Hematopoietic multipotent progenitor cell treated with erythropoietin and hydrocortisone succinate and interleukin-3 and kit ligand, for 8 days (in vitro differentiated cells): ENCODE measurements around the gene OR2D3.
A peak's percentile ranks its signal among the peaks of the same experiment; 100 is the strongest.
"Not testable (repeated sequence)": the region's sequence is repeated elsewhere in the genome, so short reads cannot be mapped to it uniquely, and the experiment has no call there.

ENCODE experiments used
- DNase-seq: peaks from one replicate; pipeline ENCODE4 v3.0.0-alpha.2; 2015

Gene OR2D3

DNA sequence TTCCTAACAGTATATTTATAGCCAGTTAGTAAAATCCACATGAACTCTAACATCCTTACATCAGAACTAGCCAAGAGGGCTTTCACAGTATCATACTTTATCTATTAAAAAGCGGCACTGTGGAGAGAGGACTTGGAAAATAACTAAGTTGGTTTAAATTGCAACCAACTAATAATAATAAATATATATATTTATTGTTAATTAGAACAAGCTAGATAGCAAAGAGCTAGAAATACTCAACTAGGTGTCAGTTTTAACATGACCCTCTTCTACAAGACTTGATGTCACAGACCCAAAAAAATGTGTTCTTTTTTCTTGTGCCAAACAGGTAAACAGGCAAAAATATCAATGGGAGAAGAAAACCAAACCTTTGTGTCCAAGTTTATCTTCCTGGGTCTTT, at the start of gene OR2D3:
Gene OR2D3, plus strand, starts transcription at position 301 of the 400 bp plus-strand sequence. Its CDS starts 0 bp downstream, at position 301.
- DNase-seq, result no peak

- no peak for DNase-seq
These were observed 49.5 kb upstream of the OR2D3 start for GRCh38 chr11:6871278-6871677.

DNA sequence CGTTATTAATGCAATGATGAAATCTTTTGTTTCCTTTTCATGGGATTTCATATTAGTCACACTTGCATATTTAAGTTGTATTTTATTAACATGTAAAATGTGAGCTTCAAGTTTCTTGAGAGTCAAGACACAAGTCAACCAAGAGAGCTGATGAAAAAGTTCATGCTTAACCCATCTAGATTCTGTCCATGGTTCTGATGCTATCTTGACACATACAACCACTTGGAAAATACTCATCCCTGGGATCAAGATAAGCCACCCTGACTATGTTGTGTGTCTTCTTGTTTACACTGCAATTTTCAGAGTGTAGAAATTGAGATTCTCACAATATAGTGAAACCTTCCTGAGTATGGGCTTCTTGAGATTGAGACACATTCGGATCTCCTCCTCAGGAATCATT, 45.0 kb upstream of the OR2D3 start:
- DNase-seq, result no peak

DNA sequence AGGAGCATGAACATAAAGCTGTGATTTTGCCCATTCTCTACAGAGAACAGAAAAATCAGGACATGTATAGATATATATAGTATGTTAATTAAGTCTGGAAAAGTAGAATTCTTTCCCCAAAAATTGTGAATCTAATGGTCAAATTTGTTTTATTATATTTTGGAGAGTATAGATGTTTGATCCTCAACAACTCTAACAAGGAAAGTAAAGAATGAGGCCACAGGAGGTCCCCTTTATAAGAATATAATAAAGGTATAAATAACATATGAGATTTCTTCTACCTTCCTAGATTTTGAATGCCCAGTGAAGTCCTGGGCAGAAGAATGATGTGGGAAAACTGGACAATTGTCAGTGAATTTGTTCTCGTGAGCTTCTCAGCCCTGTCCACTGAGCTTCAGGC, 44.5 kb upstream of the OR2D3 start, which contains the start of gene OR10A4:
Gene OR10A4, plus strand, starts transcription at position 301 of the 400 bp plus-strand sequence. Its CDS starts 23 bp downstream, at position 324.
- DNase-seq, result no peak

- DNase-seq, result no peak
These were observed 43.9 kb upstream of the OR2D3 start for GRCh38 chr11:6876914-6877313.

DNA sequence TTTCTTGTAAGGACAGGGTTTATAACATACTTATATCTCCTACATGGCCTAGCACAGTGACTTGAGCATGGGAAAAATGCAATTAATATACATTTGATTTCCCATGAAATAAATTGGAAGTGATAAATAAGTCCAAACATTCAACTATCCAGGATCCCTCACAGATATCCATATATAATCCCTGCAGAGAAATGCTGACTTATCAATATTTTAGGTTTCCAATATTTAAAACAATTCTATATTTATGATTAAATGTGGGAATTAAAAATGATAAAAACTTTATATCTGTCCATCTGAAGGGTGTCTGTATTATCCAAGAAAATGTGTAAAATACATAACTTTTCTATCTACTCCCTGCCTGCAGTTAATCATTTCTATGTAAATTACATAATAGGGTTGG, 38.1 kb upstream of the OR2D3 start:
- DNase-seq, result no peak

DNA sequence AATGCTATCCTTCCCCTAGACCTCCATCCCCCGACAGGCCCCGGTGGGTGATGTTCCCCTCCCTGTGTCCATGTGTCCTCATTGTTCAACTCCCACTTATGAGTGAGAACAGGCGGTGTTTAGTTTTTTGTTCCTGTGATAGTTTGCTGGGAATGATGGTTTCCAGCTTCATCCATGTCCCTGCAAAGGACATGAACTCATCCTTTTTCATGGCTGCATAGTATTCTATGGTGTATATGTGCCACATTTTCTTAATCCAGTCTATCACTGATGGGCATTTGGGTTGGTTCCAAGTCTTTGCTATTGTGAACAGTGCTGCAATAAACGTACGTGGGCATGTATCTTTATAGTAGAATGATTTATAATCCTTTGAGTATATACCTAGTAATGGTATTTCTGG, 33.1 kb upstream of the OR2D3 start:
- DNase-seq, result not testable (repeated sequence)

GRCh38 chr11:6888830-6889229, 32.0 kb upstream of the OR2D3 start:
- DNase-seq, result no peak

DNA sequence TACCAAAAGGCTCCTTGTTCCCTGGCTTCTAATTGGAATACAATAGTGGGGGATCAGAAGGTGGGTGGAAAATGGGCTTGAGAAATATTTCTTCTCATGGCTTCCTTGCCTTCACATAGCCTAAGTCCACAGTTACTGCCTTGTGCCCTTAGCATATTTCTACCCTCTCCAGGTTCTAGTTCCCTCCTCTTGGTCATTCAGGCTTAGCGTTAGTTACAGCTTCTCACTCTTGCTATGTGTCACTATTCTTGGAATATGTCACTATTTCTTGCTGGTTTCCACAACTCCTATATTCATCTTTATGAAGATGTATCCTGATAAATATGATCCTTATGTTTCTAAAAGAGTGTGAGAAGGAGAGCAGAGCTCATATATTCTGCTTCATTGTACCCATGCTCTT, 31.0 kb upstream of the OR2D3 start:
- DNase-seq, result no peak

- DNase-seq, result no peak
These were observed 28.4 kb upstream of the OR2D3 start, which contains the start of gene OR2D2 for GRCh38 chr11:6892400-6892799. Gene OR2D2 (minus strand): TSS chr11:6892500. CDS start chr11:6892500, 0 bp downstream.

GRCh38 chr11:6894097-6894496, 26.7 kb upstream of the OR2D3 start:
- no peak for DNase-seq

GRCh38 chr11:6895010-6895409, 25.8 kb upstream of the OR2D3 start:
- no peak for DNase-seq

GRCh38 chr11:6898911-6899310, 21.9 kb upstream of the OR2D3 start:
- DNase-seq, result no peak

DNA sequence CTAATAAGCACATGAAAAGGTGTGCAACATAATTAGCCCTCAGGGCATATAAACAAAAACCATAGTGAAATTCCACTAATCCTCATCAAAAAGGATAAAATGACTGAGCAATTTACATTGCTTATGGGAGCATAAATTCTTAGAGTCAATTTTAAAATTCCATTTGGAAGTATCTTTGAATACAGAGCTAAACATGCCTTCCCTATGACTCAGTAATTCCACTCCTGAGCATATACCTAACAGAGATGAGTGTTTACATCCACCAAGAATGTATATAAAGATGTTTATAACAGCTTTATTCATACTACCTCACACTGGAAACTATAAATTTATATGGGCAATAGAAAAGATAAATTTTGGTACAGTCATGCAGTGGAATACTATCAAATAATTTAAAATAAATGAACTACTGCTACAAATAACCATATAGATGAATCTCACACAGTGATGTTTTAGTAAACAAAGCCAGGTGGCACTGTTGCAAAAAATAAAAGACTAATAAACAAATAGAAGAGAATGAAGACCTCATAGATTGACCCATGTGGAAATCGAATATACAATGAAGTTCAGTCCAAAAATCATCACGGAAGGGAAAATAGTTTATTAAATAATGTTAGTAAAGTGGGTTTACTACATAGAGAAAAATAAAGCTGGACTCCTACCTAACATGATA, 20.3 kb upstream of the OR2D3 start:
- peak; percentile 10 for DNase-seq

- not testable (repeated sequence) for DNase-seq
These were observed 16.0 kb upstream of the OR2D3 start for GRCh38 chr11:6904804-6905203.

- no peak for DNase-seq
These were observed 9.4 kb upstream of the OR2D3 start for GRCh38 chr11:6911378-6911777.

- no peak for DNase-seq
These were observed 8.9 kb upstream of the OR2D3 start for GRCh38 chr11:6911948-6912347.

GRCh38 chr11:6919698-6920097, 1.1 kb upstream of the OR2D3 start:
- no peak for DNase-seq

DNA sequence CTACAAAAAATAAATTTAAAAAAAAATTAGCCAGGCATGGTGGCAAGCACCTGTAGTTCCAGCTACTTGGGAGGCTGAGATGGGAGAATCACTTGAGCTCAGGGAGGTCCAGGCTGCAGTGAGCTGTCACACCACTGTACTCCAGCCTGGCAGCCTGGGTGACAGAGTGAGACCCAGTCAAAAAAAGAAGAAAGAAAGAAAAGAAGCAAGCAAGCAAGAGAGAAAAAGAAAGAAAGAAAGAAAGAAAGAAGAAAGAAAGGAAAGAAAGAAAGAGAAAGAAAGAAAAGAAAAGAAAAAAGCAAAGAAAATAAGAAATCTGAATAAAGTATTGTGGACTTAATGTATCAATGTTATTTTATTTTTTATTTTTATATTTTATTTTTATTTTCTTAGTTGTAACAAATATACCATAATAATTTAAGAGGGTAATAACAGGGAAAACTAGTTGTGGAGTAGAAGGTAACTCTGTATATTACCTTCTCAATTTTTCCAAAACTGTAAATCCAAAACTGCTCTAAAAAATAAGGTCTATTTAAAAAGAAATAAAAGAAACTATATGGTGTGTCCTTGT, 4.3 kb downstream of the OR2D3 start:
- no peak for DNase-seq

DNA sequence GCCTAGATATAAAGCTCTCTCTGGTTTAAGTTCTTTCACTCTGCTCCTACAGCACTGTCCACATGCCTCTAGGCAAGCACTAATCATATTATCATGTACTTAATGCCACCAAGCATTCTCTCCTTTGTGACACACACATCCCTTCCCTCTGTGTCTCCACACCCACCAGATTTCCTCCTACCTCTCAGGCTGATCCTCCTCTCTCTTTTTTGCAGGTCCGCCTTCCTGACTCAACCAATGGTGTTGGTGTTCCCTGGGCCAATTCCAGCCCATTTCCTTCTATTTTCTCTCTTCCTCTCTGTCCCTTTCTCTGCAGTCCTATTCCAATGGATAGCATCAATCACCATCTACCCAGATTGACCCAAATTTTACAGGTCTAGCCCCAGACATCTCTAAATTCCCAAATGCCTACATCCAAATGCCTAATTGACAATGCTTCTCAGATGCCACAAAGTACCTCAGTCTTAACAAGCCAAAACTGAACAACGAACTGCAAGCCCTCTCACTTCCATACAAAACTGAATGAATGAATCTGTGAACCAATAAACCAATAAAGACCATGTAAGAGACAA, 4.9 kb downstream of the OR2D3 start:
- peak; percentile 41 for DNase-seq

DNA sequence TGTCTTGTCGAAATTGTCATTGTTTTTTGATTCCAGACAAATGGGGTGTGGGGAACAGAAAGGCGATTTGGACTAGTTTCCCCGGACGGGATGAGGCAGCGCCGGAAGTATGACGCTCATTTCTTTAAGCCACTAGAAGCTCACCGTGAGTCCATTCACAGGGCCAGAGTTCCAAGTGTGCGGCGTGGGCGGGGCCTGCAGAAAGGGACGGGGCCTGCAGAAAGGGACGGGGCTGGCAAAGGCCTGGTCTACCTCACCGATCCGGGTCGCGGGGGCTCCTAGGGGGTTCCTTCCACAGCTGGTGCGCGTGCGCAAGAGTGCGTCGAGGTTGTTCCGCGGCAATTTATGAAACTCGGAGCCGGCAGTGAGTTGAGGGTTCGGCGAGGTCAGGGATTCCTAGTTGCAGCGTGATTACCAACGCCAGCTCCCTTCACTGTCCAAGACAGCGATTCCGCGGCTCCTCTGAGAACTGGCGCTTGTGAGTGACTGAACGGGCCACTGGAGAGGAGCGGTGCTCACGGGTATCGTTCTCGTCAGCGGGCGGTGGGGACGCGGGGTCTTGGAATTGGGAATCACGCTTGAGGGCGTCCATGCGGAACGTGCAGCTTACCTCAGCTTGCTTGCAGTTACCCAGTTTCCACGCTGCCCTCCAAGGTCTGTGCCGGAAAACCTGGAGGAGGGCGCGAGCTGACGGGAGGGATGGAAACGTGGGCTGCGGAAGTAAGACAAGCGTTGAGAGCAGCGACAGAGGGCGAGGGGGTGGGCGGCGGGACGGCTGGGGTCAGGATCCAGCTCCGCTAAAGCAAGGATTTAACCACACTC, 5.6 kb downstream of the OR2D3 start, which contains the start of gene ZNF215:
Gene ZNF215, plus strand, starts transcription at position 219 of the 822 bp plus-strand sequence. CDS start 5,847 bp downstream, outside the sequence.
- DNase-seq, result peak; percentile 94

DNA sequence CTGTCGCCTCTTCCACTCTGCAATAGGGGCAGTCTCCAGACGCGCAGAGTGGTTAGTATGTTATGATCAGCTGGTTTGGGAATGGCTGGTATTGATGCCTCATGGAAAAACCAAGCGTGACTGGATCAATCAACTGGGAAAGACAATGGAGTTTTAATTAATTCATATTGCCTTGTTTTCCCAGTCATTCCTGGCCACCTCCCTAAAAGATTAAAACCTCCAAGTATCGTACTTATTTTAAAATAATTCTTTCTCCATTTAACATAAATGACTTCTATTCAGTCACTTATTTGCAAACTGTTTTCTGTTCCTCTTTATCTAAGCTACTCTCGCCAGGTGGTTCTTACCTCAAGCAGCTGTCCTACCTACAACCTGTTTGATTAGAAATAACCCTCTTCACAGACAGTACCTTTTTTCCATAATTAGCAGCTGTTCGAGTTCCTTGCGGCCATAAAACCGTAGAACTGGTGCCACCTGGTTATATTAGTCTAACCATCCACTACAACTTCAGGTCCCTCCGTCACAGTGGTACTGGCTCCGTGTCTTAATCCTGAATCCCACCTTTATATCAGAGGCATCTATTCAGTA, 6.3 kb downstream of the OR2D3 start:
- DNase-seq, result peak; percentile 20

GRCh38 chr11:6928916-6929315, 8.1 kb downstream of the OR2D3 start:
- no peak for DNase-seq
